GM06990 (cell line): Measurements from ENCODE around the gene MYO16.

Experiments used
- DNase-seq: peaks from one replicate; pipeline ENCODE4 v3.0.0-alpha.2; 2011; ENCODE audit not compliant: insufficient read length; ENCODE audit errors: extremely low read depth
- H3K27me3 ChIP-seq: replicated peaks from 2 replicates; pipeline ENCODE4 v1.6.0; 2011; ENCODE audit warnings: low read length; ENCODE audit not compliant: control insufficient read depth, insufficient read depth
- H3K36me3 ChIP-seq: 2 replicates; pipeline ENCODE4 v1.5.1; 2011; ENCODE audit warnings: low read length; ENCODE audit not compliant: control insufficient read depth, insufficient read depth
- H3K4me3 ChIP-seq: replicated peaks from 2 replicates; pipeline ENCODE4 v1.5.1; 2011; ENCODE audit warnings: low read depth, mild to moderate bottlenecking, control low read depth, low read length
- CTCF ChIP-seq: IDR thresholded peaks from 2 replicates; pipeline ENCODE4 v1.5.1; 2011; ENCODE audit warnings: low read length, control low read depth, mild to moderate bottlenecking, inconsistent platforms; ENCODE audit not compliant: insufficient read depth, poor library complexity, severe bottlenecking

The MYO16 gene

GRCh38 chr13:109207622-109208021, 578.2 kb downstream of the MYO16 start:
- Histone ChIP-seq H3K27me3 (no peaks in the 10 kb centered on the region), H3K4me3 (no peak overlapping the region), H3K36me3 (no peaks in the 10 kb centered on the region)
- DNase-seq, result no peak
- TF ChIP-seq CTCF, result no peak

- no peak for TF ChIP-seq CTCF
- DNase-seq, result no peak
- Histone ChIP-seq H3K4me3 (no peak overlapping the region), H3K36me3 (no peaks in the 10 kb centered on the region), H3K27me3 (no peaks in the 10 kb centered on the region)
These were observed 579.1 kb downstream of the MYO16 start for GRCh38 chr13:109208522-109208921.

GRCh38 chr13:109209526-109209925, 580.1 kb downstream of the MYO16 start:
- no peak for DNase-seq
- Histone ChIP-seq H3K27me3 (no peaks in the 10 kb centered on the region), H3K4me3 (no peak overlapping the region), H3K36me3 (no peaks in the 10 kb centered on the region)
- no peak for TF ChIP-seq CTCF

- DNase-seq, result no peak
- Histone ChIP-seq H3K27me3 (no peaks in the 10 kb centered on the region), H3K36me3 (no peaks in the 10 kb centered on the region), H3K4me3 (no peak overlapping the region)
- TF ChIP-seq CTCF, result no peak
These were observed 582.2 kb downstream of the MYO16 start for GRCh38 chr13:109211616-109212015.

GRCh38 chr13:109212650-109213049, 583.2 kb downstream of the MYO16 start:
- no peak for DNase-seq
- no peaks in the 10 kb centered on the region for H3K36me3 ChIP-seq
- no peak for TF ChIP-seq CTCF
- no peaks in the 10 kb centered on the region for H3K27me3 ChIP-seq
- no peak overlapping the region for H3K4me3 ChIP-seq

GRCh38 chr13:109213714-109214113, 584.3 kb downstream of the MYO16 start:
- TF ChIP-seq CTCF, result no peak
- DNase-seq, result no peak
- no peaks in the 10 kb centered on the region for H3K36me3 ChIP-seq

More at GRCh38 chr13:109213714-109214113, 584.3 kb downstream of the MYO16 start:
- Histone ChIP-seq H3K4me3 (no peak overlapping the region), H3K27me3 (no peaks in the 10 kb centered on the region)
